Prostate gland (tissue), 2 donors: ENCODE results near the gene PRELP. TPM values are rescaled to one million over a fixed set of nuclear protein-coding genes. Genes with fewer than 3 reads are reported as not detected.

Experiments
- DNase-seq: peaks from one replicate; pipeline ENCODE4 v3.0.0-alpha.2; 2019; ENCODE audit warnings: low spot score
- H3K27ac ChIP-seq, 2 donors: fragments of 200-600 bp; sonication (generic); 2 replicates each; pipeline ENCODE4 v1.5.1; 2017 to 2019
- H3K27me3 ChIP-seq: fragments of 200-600 bp; sonication (generic); replicated peaks from 2 replicates; pipeline ENCODE4 v1.5.1; 2019; ENCODE audit not compliant: insufficient read depth
- H3K36me3 ChIP-seq, 2 donors: fragments of 200-600 bp; sonication (generic); 1 replicate in 1 of 2; 2 replicates in 1 of 2; pipeline versions ENCODE4 v1.5.1 to v1.8.1; 2017 to 2019
- H3K4me1 ChIP-seq: fragments of 200-600 bp; sonication (generic); replicated peaks from 2 replicates; pipeline ENCODE4 v1.5.1; 2019
- H3K4me3 ChIP-seq, 2 donors: fragments of 200-600 bp; sonication (generic); 2 replicates each; pipeline ENCODE4 v1.5.1; 2017 to 2019
- H3K9me3 ChIP-seq: fragments of 200-600 bp; sonication (generic); 2 replicates; pipeline ENCODE4 v1.5.1; 2017
- POLR2A ChIP-seq: fragments of 450-650 bp; IDR thresholded peaks from one replicate; pipeline ENCODE4 v1.6.1; 2016; ENCODE audit warnings: antibody characterized with exemption, mild to moderate bottlenecking
- POLR2AphosphoS5 ChIP-seq: sonication (generic); formaldehyde crosslinking; IDR thresholded peaks from one replicate; pipeline ENCODE4 v1.6.1; 2017; ENCODE audit warnings: antibody characterized with exemption
- WGBS: methylation state at CpG from one replicate; pipeline ENCODE4 v1.1.5; 2018; 5-methylcytosine and 5-hydroxymethylcytosine counted together
- intact Hi-C: fragments of 100-400 bp; cut with DNase I; formaldehyde crosslinking; loops from one replicate; pipeline ENCODE4 v1.14.2; 2022
- total RNA-seq, 2 donors: library from RNA; depleted of rRNA; stranded (reverse); fragments of >200 nt; gene quantifications; one replicate each; pipeline ENCODE4 v1.1.0, GENCODE V29; 2016
- TF ChIP-seq, protein P1 (sequence below), 4 experiments: fragments of 200-600 bp in 2 of 4; fragments of 450-650 bp in 2 of 4; sonication (generic) in 2 of 4; IDR thresholded peaks; 1 replicate in 3 of 4; 2 replicates in 1 of 4; pipeline ENCODE4 v1.5.1; 2016 to 2019; ENCODE audit warnings: antibody characterized with exemption in 4 of 4, mild to moderate bottlenecking in 2 of 4, moderate library complexity in 2 of 4

The PRELP gene
- total RNA-seq, 2 donors from 2014 or later: 17.9 to 43.2 TPM

GRCh38 chr1:203495845-203496244 is 20.2 kb downstream of the PRELP start:
- WGBS: 71% methylated on average over 7 of the region's 7 CpGs
- H3K4me1 ChIP-seq: no peaks in the 10 kb centered on the region
- no peak overlapping the region for H3K27ac ChIP-seq
- no peak for DNase-seq
- TF ChIP-seq POLR2A (no peak), POLR2AphosphoS5 (no peak)
- TF ChIP-seq, protein P1, sequence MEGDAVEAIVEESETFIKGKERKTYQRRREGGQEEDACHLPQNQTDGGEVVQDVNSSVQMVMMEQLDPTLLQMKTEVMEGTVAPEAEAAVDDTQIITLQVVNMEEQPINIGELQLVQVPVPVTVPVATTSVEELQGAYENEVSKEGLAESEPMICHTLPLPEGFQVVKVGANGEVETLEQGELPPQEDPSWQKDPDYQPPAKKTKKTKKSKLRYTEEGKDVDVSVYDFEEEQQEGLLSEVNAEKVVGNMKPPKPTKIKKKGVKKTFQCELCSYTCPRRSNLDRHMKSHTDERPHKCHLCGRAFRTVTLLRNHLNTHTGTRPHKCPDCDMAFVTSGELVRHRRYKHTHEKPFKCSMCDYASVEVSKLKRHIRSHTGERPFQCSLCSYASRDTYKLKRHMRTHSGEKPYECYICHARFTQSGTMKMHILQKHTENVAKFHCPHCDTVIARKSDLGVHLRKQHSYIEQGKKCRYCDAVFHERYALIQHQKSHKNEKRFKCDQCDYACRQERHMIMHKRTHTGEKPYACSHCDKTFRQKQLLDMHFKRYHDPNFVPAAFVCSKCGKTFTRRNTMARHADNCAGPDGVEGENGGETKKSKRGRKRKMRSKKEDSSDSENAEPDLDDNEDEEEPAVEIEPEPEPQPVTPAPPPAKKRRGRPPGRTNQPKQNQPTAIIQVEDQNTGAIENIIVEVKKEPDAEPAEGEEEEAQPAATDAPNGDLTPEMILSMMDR (IDR thresholded peaks at IDR 0.05): no peak
- H3K36me3 ChIP-seq: no peaks in the 10 kb centered on the region
- H3K9me3 ChIP-seq: no peaks in the 10 kb centered on the region
- no peak overlapping the region for H3K4me3 ChIP-seq
- H3K27me3 ChIP-seq: no peaks in the 10 kb centered on the region
- intact Hi-C loops: no loop called here

DNA sequence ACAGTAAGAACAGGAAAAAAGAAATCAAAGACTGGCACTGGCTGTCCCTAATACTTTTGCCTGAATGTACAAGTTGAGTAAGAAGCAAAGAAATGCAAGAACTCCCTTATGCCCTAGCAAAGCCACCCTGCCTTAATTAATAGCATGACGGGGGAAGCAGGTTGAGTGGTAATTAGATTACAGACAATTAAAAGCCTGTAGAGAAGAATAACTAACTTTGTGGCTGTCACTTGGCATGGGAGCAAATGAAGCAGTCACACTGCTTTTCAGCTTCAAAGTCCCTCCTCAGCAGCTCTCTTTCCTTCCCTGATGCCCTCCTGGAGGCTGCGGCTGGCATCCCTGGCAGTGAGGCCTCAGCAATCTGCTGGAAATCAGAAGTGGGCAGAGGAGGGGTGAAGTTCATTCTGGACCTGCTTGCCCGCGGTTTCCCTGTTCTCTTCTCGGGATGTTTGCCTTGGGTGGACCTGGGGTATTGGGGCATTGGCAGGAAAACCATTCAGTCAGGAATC is 21.7 kb downstream of the PRELP start:
- Histone ChIP-seq H3K4me3 (no peak overlapping the region), H3K27me3 (no peaks in the 10 kb centered on the region), H3K9me3 (no peaks in the 10 kb centered on the region), H3K4me1 (no peaks in the 10 kb centered on the region), H3K36me3 (no peaks in the 10 kb centered on the region), H3K27ac (no peak overlapping the region)
- no peak for DNase-seq
- 90% methylated on average over 5 of the region's 5 CpGs for WGBS
- TF ChIP-seq POLR2AphosphoS5 (no peak), POLR2A (no peak)
- TF ChIP-seq, protein P1 (IDR thresholded peaks at IDR 0.05): no peak
- intact Hi-C loops: no loop called here

DNA sequence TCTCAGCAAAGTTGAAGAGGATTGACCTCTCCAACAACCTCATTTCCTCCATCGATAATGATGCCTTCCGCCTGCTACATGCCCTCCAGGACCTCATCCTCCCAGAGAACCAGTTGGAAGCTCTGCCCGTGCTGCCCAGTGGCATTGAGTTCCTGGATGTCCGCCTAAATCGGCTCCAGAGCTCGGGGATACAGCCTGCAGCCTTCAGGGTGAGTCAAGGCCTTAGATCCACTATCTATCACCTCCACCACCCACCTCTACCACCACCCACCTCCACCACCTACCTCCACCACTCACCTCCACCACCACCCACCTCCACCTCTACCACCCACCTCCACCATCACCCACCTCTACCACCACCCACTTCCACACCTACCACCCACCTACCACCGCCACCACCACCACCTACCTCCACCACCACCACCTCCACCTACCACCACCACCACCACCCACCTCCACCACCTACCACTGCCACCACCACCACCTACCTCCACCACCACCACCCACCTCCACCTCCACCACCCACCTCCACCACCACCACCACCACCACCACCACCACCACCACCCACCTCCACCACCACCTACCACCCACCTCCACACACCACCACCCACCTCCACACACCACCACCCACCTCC is 24.2 kb downstream of the PRELP start:
- Histone ChIP-seq H3K27ac (no peak overlapping the region), H3K27me3 (no peaks in the 10 kb centered on the region), H3K4me3 (no peak overlapping the region), H3K9me3 (no peaks in the 10 kb centered on the region), H3K36me3 (no peaks in the 10 kb centered on the region), H3K4me1 (no peaks in the 10 kb centered on the region)
- intact Hi-C loops: no loop called here
- TF ChIP-seq POLR2AphosphoS5 (no peak), POLR2A (no peak)
- TF ChIP-seq, protein P1 (IDR thresholded peaks at IDR 0.05): no peak
- WGBS: 95% methylated on average over 7 of the region's 7 CpGs
- DNase-seq: no peak

DNA sequence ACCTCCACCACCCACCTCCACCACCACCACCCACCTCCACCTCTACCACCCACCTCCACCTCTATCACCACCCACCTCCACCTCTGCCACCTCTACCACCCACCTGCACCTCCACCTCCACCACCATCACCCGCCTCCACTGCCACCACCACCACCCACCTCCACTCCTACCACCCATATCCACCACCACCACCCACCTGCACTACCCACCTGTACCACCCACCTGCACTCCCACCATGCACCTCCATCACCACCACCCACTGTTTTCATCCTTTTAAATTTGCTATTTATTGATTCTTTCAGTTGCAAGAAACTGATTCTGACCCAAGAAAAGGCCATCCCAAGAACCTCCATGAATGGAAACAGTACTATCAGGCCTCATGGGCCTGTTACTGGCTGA is 24.7 kb downstream of the PRELP start:
- Histone ChIP-seq H3K27ac (no peak overlapping the region), H3K9me3 (no peaks in the 10 kb centered on the region), H3K27me3 (no peaks in the 10 kb centered on the region), H3K4me3 (no peak overlapping the region), H3K4me1 (no peaks in the 10 kb centered on the region), H3K36me3 (no peaks in the 10 kb centered on the region)
- TF ChIP-seq POLR2A (no peak), POLR2AphosphoS5 (no peak)
- TF ChIP-seq, protein P1 (IDR thresholded peaks at IDR 0.05): no peak
- DNase-seq: no peak
- WGBS: 93% methylated on average over 1 of the region's 1 CpG
- intact Hi-C loops: no loop called here

GRCh38 chr1:203503836-203504235 is 28.2 kb downstream of the PRELP start:
- H3K4me1 ChIP-seq: no peaks in the 10 kb centered on the region
- no peak for DNase-seq
- H3K36me3 ChIP-seq: no peaks in the 10 kb centered on the region
- H3K27ac ChIP-seq: no peak overlapping the region
- 85% methylated on average over 3 of the region's 3 CpGs for WGBS
- TF ChIP-seq, protein P1 (IDR thresholded peaks at IDR 0.05): no peak
- no peak for TF ChIP-seq POLR2AphosphoS5
- TF ChIP-seq POLR2A: no peak
- H3K27me3 ChIP-seq: no peaks in the 10 kb centered on the region
- no peak overlapping the region for H3K4me3 ChIP-seq
- intact Hi-C loops: loop anchor here (2.0 kb wide), 1 partner anchor 199 kb away; no protein-coding TSS in a partner anchor
- H3K9me3 ChIP-seq: no peaks in the 10 kb centered on the region
